HFFc6 (cell line): ENCODE results near the gene DHRS7B. TPM values are rescaled to one million over a fixed set of nuclear protein-coding genes. Genes with fewer than 3 reads are reported as not detected.
"Not testable (repeated sequence)": the region's sequence is repeated elsewhere in the genome, so short reads cannot be mapped to it uniquely, and the experiment has no call there.

ENCODE experiments used
- DNase-seq: peaks from one replicate; pipeline ENCODE4 v3.0.0-alpha.2; 2018
- H3K27ac Mint-ChIP-seq: 2 replicates; pipeline ENCODE4 v1.8.0; 2020; ENCODE audit warnings: mild to moderate bottlenecking, mixed read lengths
- H3K27me3 Mint-ChIP-seq: 2 replicates; pipeline ENCODE4 v1.8.0; 2021; ENCODE audit warnings: mild to moderate bottlenecking, moderate library complexity, mixed read lengths; ENCODE audit not compliant: insufficient read depth
- H3K36me3 Mint-ChIP-seq: 2 replicates; pipeline ENCODE4 v1.8.0; 2021; ENCODE audit warnings: low read depth, mixed read lengths
- H3K4me1 Mint-ChIP-seq: 2 replicates; pipeline ENCODE4 v1.8.0; 2020; ENCODE audit warnings: low read depth, mixed read lengths
- H3K4me3 Mint-ChIP-seq: 2 replicates; pipeline ENCODE4 v1.8.0; 2020; ENCODE audit warnings: mild to moderate bottlenecking, moderate library complexity, mixed read lengths
- H3K9me3 Mint-ChIP-seq: 2 replicates; pipeline ENCODE4 v1.8.0; 2020; ENCODE audit warnings: mild to moderate bottlenecking, mixed read lengths
- CTCF ChIP-seq: fragments of 200-600 bp; sonication (generic); IDR thresholded peaks from 2 replicates; pipeline ENCODE4 v1.5.0; 2021; ENCODE audit warnings: antibody characterized with exemption, mild to moderate bottlenecking
- total RNA-seq, 6 experiments: library from RNA; stranded (reverse); fragmentation: NEBNext Ultra II Directional; extraction: Animal tissue kit (Norgen Biotek cat#: 25700); gene quantifications; 2 replicates in 1 of 6; 3 replicates in 5 of 6; pipeline ENCODE4 v1.2.3, GENCODE V29; 2021

The DHRS7B gene
- total RNA-seq, 6 experiments from 2014 or later: 12.3 to 20.8 (median 14.7) TPM

DNA sequence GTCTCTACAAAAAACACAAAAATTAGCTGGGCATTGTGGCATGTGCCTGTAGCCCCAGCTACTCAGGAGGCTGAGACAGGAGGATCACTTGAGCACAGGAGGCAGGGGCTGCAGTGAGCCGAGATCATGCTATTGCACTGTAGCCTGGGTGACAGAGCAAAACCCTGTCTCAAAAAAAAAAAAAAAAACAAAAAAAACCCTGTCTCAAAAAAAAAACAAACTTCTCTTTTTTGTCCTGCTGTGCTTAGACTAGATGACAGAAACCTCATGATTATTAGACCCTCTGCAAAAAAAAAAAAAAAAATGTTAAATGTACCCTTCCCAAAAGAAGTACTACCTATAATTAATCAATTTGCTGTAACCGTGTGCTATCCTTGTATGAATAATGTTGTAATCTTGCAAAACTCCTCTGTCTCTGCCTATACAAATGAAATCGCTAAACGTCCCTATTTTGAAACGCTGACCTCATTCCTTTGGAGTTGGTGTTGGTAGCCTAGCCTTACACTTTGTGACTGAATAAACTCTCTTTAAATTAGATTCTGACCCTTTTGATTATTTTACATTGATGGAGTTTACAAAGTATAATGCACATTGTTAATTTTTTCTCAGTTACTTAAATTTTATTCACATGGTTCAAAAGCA lies 13.6 kb upstream of the DHRS7B start:
- TF ChIP-seq CTCF: no peak
- H3K9me3 Mint-ChIP-seq: no peaks in the 10 kb centered on the region

GRCh38 chr17:21113716-21114115 lies 13.0 kb upstream of the DHRS7B start:
- Mint-ChIP-seq H3K36me3 (no peaks in the 10 kb centered on the region), H3K9me3 (no peaks in the 10 kb centered on the region), H3K4me1 (no peaks in the 10 kb centered on the region), H3K4me3 (no peak overlapping the region), H3K27ac (no peak overlapping the region), H3K27me3 (peaks cover 17% of the 10 kb centered on the region)
- no peak for TF ChIP-seq CTCF
- DNase-seq: no peak

More for the DNA sequence above, 13.6 kb upstream of the DHRS7B start:
- no peak for DNase-seq
- no peaks in the 10 kb centered on the region for H3K4me1 Mint-ChIP-seq
- H3K36me3 Mint-ChIP-seq: no peaks in the 10 kb centered on the region
- peaks cover 20% of the 10 kb centered on the region for H3K27me3 Mint-ChIP-seq
- no peak overlapping the region for H3K4me3 Mint-ChIP-seq
- H3K27ac Mint-ChIP-seq: no peak overlapping the region

- H3K36me3 Mint-ChIP-seq, H3K4me3 Mint-ChIP-seq, H3K27ac Mint-ChIP-seq, H3K4me1 Mint-ChIP-seq, DNase-seq, H3K9me3 Mint-ChIP-seq: not testable (repeated sequence)
- peaks cover 17% of the 10 kb centered on the region for H3K27me3 Mint-ChIP-seq
Measured at GRCh38 chr17:21114791-21115190, 12.0 kb upstream of the DHRS7B start.

- no peak overlapping the region for H3K27ac Mint-ChIP-seq
- peaks cover 24% of the 10 kb centered on the region for H3K27me3 Mint-ChIP-seq
- H3K4me1 Mint-ChIP-seq: peaks cover 12% of the 10 kb centered on the region
- TF ChIP-seq CTCF: peak; percentile 87
- no peaks in the 10 kb centered on the region for H3K9me3 Mint-ChIP-seq
- peak; percentile 44 for DNase-seq
- peak overlapping the region; percentile 71 for H3K4me3 Mint-ChIP-seq
- H3K36me3 Mint-ChIP-seq: no peaks in the 10 kb centered on the region
Measured at GRCh38 chr17:21119247-21119918, 7.4 kb upstream of the DHRS7B start.

DNA sequence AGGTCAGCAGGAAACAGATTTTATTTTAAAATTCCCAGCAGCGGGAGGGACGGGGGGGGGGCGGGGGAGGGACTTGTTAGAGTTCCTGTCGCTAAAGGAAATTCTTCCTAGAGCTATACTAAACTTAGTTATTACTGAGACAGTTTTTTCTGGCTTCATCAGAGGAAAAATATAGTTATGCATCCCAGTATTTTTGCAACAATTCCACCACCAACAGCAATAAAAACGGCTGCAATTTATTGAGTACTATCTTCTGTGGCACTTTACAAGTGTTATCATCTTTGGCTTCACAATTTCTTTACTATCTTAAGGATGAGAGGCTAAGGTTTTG lies 6.9 kb upstream of the DHRS7B start:
- DNase-seq: no peak
- H3K4me1 Mint-ChIP-seq: peaks cover 12% of the 10 kb centered on the region
- H3K9me3 Mint-ChIP-seq: no peaks in the 10 kb centered on the region
- H3K36me3 Mint-ChIP-seq: no peaks in the 10 kb centered on the region
- TF ChIP-seq CTCF: no peak; the same call in none of the 2 replicates
- no peak overlapping the region for H3K27ac Mint-ChIP-seq
- H3K27me3 Mint-ChIP-seq: peaks cover 27% of the 10 kb centered on the region
- H3K4me3 Mint-ChIP-seq: peak overlapping the region; percentile 2

- no peaks in the 10 kb centered on the region for H3K9me3 Mint-ChIP-seq
- no peak overlapping the region for H3K27ac Mint-ChIP-seq
- H3K4me3 Mint-ChIP-seq: no peak overlapping the region
- H3K4me1 Mint-ChIP-seq: peaks cover 32% of the 10 kb centered on the region
- no peaks in the 10 kb centered on the region for H3K36me3 Mint-ChIP-seq
- no peak for TF ChIP-seq CTCF
- peaks cover 17% of the 10 kb centered on the region for H3K27me3 Mint-ChIP-seq
- no peak for DNase-seq
Measured at GRCh38 chr17:21124086-21124485, 2.7 kb upstream of the DHRS7B start.

- not testable (repeated sequence) for DNase-seq, H3K36me3 Mint-ChIP-seq, H3K27ac Mint-ChIP-seq, H3K4me3 Mint-ChIP-seq, H3K9me3 Mint-ChIP-seq
- H3K27me3 Mint-ChIP-seq: peaks cover 17% of the 10 kb centered on the region
- H3K4me1 Mint-ChIP-seq: peaks cover 32% of the 10 kb centered on the region
Measured at GRCh38 chr17:21124517-21124916, 2.2 kb upstream of the DHRS7B start.
